Frontal cortex (tissue), 4 donors: ENCODE data around the gene KRT86. TPM values are rescaled to one million over a fixed set of nuclear protein-coding genes. Genes with fewer than 3 reads are reported as not detected.
A peak's percentile ranks its signal among the peaks of the same experiment; 100 is the strongest.
"Not testable (repeated sequence)": the region's sequence is repeated elsewhere in the genome, so short reads cannot be mapped to it uniquely, and the experiment has no call there.

Experiments used
- DNase-seq, 2 donors: peaks; one replicate each; pipeline ENCODE4 v3.0.0; 2012; ENCODE audit warnings: low spot score in 2 of 2
- FAIRE-seq: peaks from 2 replicates; lab custom pipeline; 2012; peaks lifted over from hg19 to GRCh38; lab: Jason Lieb, UNC
- total RNA-seq: library from RNA; depleted of rRNA; stranded (reverse); fragments of >200 nt; gene quantifications from one replicate; pipeline ENCODE4 v1.2.3, GENCODE V29; 2014
- donor health status: control.
- donor health status: control.
- donor health status: control.

KRT86 gene
- total RNA-seq, 1 donor from 2014 or later, result under 0.01 TPM

DNA sequence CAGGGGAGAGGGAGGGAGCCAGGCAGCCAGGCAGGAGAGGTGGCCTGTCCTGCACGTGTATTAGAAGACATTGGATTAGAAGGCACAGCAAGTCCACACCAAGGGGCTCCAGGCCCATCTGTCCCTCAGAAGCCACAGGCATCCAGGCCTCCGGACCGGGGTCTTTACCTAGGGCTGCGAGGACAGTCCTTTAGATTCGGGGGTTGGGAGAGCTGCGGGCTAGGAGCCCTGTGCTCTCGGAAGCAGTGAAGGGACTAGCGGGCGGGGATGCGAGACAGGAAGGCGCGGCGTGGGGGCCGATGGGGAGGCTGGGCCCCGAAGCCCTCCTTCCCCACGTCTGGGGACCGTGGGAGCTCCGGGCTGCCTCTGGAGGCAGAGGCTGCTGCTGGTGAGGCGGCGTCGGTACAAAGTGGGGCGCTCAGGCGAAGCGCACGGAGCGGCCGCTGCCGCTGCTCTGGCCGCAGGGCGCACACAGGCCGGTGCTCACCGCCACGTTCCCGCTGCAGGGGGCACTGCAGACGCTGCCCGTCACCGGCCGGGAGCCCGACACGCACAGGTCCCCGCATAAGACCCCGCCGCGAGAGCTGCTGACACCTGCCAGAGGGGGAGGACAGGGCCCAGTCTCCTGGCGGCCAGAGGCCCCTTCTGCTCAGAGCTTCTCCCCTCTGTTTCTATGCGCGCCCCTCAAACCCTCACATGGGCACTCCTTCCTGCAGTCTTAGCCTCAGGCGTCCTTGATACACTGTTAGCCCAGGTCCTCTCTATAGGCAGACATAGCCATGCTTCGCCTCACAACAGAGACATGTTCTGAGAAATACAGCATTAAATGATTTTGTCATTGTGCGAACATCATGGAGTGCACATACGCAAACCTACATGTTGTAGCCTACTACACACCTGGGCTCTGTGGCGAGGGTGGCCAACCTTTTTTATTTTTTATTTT is 24.1 kb upstream of the KRT86 start:
- peak in 1 of 2 donors; percentile 3 for DNase-seq

GRCh38 chr12:52251367-52252051 is 22.9 kb upstream of the KRT86 start:
- no peak for FAIRE-seq
- DNase-seq, result peak in 1 of 2 donors; percentile 1

More for the DNA sequence above, 24.1 kb upstream of the KRT86 start:
- no peak for FAIRE-seq

- DNase-seq, FAIRE-seq: not testable (repeated sequence)
Observed at GRCh38 chr12:52252175-52252615, 22.2 kb upstream of the KRT86 start.

DNA sequence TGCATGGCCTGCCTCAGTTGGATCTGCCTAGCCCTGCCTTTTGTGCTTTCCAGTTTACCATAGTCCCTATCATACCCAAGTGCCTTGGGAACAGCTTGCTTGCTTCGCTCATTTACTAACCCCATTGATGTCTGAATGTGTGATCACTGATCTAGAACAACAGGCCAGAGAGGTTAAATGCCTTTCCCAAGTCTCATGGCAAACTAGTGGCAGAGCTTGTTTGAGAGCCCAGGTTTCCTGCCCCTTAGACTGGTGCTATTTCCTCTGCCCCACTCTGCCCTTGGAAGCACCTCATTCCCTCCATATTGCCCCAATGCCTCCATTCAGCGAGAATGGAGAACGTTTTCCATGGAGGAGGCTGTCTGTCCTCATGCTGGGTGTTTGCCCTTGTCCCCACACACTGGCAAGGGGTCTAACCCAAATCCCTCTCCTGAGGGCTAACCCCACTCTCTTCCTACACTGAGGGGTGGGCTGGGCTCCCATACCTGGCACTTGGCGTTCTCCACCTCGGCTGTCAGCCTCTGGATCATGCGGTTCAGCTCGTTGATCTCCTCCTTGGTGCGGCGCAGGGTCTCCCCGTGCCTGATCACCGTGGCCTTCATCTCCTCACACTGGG is 21.6 kb upstream of the KRT86 start:
- no peak for DNase-seq
- FAIRE-seq, result no peak

GRCh38 chr12:52253391-52254179 is 20.9 kb upstream of the KRT86 start:
- DNase-seq (no peak), FAIRE-seq (no peak)

DNA sequence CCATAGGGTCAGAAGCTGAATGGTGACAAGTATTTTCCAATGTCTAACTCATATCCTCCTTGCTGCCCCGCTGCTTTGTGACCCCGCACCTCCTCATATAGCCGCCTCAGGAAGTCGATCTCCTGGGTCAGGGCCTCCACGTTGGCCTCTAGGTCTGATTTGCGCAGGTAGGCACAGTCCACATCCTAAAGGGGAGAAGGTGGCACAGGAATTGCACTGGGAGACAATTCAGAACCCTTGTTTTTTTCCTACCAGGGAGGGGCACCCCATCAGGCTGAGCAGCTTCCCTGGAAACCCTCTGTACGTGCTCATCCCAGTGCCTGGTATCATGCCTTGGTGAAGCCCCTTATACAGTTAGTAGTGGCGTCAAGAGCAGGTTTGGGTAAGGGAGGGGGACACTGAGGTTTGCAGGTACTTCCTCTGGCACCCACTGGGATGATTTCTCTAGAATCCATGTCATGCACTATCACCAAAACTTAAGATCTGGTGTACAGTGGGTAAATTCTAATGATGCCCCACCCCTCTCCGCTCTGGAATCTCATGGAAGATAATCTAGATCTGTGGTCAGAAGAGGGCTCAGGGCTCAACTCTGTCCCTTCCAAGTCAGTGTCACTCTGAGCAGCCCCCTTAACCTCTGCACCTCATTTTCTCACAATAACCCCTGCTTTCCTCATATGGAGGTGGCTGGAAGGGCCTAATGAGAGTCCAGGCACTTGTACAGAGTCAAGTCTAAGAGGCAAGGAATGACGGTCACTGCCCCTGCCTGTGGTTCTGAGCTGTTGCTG is 20.1 kb upstream of the KRT86 start:
- FAIRE-seq (no peak), DNase-seq (no peak)

GRCh38 chr12:52254965-52255751 is 19.3 kb upstream of the KRT86 start:
- FAIRE-seq, result no peak
- DNase-seq, result no peak

- DNase-seq (no peak), FAIRE-seq (no peak)
Observed at GRCh38 chr12:52255926-52256583, 18.4 kb upstream of the KRT86 start.

GRCh38 chr12:52256584-52256935 is 17.9 kb upstream of the KRT86 start:
- no peak for FAIRE-seq
- no peak for DNase-seq

DNA sequence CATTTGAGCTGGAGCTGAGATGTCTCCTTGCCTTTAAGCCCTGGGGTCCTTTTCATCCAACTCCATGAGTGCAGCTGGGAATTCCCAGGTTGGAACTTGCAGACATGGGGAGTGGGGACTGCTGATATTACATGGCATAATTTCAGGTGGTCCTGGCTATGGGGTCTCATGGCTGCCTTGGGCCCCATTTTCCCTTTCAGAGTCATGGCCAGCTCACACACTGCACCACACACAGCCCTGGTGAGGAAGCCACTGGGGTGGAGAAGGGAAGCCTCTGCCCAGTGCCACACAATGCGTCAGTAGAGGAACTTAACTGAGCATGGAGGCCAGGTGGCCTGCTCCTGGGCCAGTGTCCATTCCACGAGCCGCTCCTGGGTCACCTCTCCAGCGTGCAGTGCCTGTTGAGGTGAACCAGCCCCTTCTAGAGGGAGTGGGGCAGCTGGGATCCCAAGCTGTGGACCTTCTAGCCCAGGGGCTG is 17.3 kb upstream of the KRT86 start:
- FAIRE-seq, result no peak
- DNase-seq, result no peak

DNA sequence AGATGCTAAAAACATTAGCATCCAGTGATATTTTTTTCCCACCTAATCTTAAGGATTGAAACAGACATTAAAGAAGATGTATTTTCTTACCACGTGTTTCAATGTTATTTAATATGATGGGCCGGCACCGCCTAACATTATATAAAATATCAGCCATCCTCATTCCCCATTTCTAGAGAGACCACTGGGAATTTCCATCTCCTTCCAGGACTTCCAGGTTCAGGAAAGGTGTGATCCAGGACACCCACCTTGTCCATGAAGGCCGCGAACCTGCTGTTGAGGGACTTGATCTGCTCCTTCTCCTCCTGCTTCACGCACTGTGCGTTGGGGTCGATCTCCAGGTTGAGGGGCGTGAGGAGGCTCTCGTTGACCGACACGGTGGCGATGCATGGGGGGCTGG is 16.5 kb upstream of the KRT86 start:
- not testable (repeated sequence) for DNase-seq, FAIRE-seq

GRCh38 chr12:52258335-52258901 is 16.0 kb upstream of the KRT86 start:
- no peak for DNase-seq
- FAIRE-seq, result no peak

- DNase-seq, result peak in 1 of 2 donors; percentile 12
- no peak for FAIRE-seq
Observed at GRCh38 chr12:52259657-52260243, 14.7 kb upstream of the KRT86 start.

DNA sequence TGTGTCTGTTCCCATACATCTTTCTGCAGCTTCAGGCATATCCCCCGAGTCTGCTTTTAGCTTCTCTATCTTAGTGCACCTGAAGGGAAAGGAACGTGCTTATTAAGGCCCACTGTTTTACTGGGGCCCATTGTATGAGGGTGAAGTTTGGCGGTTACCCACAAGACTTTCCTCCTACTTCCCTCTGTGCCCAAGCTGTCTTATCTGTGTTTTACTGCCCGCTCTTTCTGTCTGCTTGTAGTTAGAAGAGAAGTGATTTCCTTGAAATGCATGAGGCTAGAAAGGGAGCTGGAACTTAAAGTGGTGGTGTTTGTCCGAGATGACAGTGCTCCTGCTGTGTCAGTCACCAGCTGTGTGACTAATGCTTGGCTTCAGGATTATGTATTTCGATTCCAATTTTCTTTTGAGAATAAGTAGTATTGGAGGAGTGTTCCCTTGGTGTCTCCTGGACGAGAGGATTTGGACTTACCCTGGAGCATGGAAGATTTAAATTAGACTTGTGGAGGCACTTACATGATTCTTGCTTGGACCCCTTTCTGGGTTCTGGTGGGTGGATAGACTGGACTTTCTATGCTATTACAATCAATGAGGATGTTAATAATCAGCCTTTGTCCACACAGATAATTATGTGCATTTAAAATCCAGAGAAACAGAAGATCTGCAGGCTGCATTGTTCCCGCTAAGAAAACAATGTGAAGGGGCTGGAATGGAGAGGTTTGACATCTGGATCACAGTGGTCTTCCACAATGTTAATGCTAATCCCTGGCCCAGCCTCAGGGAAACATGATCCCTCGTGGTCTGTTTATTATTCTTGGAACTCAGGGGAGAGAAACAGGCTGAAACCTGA is 13.9 kb upstream of the KRT86 start:
- DNase-seq (peak in 1 of 2 donors; percentile 60), FAIRE-seq (no peak)

DNA sequence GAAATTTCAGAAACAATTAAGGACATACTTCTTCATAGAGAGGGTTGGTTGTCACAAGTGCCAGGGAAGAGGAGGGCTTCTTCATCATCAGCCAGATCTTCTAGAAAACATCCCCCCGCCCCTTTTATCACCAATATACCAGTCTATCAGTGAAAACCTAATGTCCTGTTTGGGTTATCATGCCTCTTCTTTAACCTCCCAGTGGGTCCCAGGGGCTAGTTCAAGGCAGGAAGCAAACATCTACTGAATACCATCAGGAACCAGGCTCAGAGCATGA is 13.3 kb upstream of the KRT86 start:
- FAIRE-seq (no peak), DNase-seq (no peak)

DNA sequence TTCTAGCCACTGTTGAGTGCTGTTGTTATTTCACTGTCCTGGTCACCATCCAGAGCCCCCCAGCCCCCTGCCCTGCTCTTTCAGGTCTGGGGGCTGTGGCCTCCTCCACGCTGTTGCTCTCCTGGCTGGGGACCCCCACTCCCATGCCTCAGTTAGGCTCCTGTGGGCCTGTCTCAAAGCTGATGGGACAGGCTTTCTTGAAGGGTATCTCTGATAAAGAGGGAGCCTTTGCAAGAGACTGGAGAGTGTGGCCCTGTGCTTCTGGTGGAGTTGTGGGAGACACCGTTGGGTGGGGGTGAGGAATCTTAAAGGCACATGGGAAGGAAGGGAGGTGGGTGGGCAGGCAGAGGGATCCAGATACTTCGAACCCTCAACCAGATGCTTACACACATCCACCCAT is 12.2 kb upstream of the KRT86 start:
- FAIRE-seq, result no peak
- DNase-seq, result no peak
